Testis (tissue), 2 donors: ENCODE results near the gene IFT52.

Source experiments
- CTCF ChIP-seq, 3 experiments: fragments of 450-650 bp in 2 of 3; fragments of 200-600 bp in 1 of 3; sonication (generic) in 1 of 3; IDR thresholded peaks; one replicate each; pipeline ENCODE4 v1.5.1; 2016 to 2019; ENCODE audit warnings: antibody characterized with exemption in 3 of 3, mild to moderate bottlenecking in 2 of 3, moderate library complexity in 1 of 3
- POLR2A ChIP-seq: fragments of 450-650 bp; IDR thresholded peaks from one replicate; pipeline ENCODE4 v1.6.1; 2017; ENCODE audit warnings: antibody characterized with exemption, mild to moderate bottlenecking, moderate library complexity

DNA sequence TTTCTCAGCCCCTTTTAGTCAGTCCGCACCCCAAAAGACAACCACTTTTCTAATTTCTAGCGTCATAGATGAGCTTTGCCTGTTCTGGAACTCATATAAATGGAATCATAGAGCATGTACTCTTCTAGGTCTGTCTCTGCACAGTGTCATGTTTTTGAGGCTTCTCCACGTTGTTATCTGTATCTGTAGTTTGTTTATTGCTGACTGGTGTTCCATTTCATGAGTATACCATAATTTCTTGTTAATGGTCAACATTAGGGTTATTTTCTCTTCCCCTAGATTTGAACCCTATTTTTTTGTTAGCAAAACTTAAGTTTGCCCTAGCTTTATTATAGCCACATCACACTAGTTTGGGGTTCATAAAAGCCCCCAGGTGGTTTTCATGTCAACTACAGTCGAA lies 48.1 kb upstream of the IFT52 start:
- TF ChIP-seq POLR2A (no peak), CTCF (IDR thresholded peaks at IDR 0.05) (no peak)
